ENCODE results near the gene TGFBR3.

The TGFBR3 gene

GRCh38 chr1:91789273-91789997 is 96.5 kb downstream of the TGFBR3 start:
- no peak for TF ChIP-seq GATA1 (IDR thresholded peaks at IDR 0.05; ENCODE audit: low read depth, low read length)
- TF ChIP-seq POLR2A (IDR thresholded peaks at IDR 0.05; ENCODE audit: low read length) = no peak

GRCh38 chr1:91787919-91788318 is 98.0 kb downstream of the TGFBR3 start:
- DNase-seq = no peak
- TF ChIP-seq GATA1 (IDR thresholded peaks at IDR 0.05; ENCODE audit: low read depth, low read length) = no peak

More at GRCh38 chr1:91789273-91789997, 96.5 kb downstream of the TGFBR3 start:
- no peak for DNase-seq

- no peak for DNase-seq
- TF ChIP-seq POLR2A (IDR thresholded peaks at IDR 0.05; ENCODE audit: low read length) (no peak), GATA1 (IDR thresholded peaks at IDR 0.05; ENCODE audit: low read depth, low read length) (no peak)
Measured at GRCh38 chr1:91784616-91785015, 101.3 kb downstream of the TGFBR3 start.

- no peak for TF ChIP-seq POLR2A (IDR thresholded peaks at IDR 0.05; ENCODE audit: low read length)
- TF ChIP-seq GATA1 (IDR thresholded peaks at IDR 0.05; ENCODE audit: low read depth, low read length) = no peak
- no peak for DNase-seq
Measured at GRCh38 chr1:91784191-91784590, 101.8 kb downstream of the TGFBR3 start.

GRCh38 chr1:91783423-91784170 is 102.4 kb downstream of the TGFBR3 start:
- TF ChIP-seq GATA1 (IDR thresholded peaks at IDR 0.05; ENCODE audit: low read depth, low read length) (no peak), POLR2A (IDR thresholded peaks at IDR 0.05; ENCODE audit: low read length) (no peak)

GRCh38 chr1:91781901-91782622 is 103.9 kb downstream of the TGFBR3 start:
- TF ChIP-seq POLR2A (IDR thresholded peaks at IDR 0.05; ENCODE audit: low read length) (no peak), GATA1 (IDR thresholded peaks at IDR 0.05; ENCODE audit: low read depth, low read length) (no peak)
- DNase-seq = no peak

More at GRCh38 chr1:91783423-91784170, 102.4 kb downstream of the TGFBR3 start:
- DNase-seq = no peak

- DNase-seq = no peak
- TF ChIP-seq GATA1 (IDR thresholded peaks at IDR 0.05; ENCODE audit: low read depth, low read length) (no peak), POLR2A (IDR thresholded peaks at IDR 0.05; ENCODE audit: low read length) (no peak)
Measured at GRCh38 chr1:91781371-91781825, 104.6 kb downstream of the TGFBR3 start.

DNA sequence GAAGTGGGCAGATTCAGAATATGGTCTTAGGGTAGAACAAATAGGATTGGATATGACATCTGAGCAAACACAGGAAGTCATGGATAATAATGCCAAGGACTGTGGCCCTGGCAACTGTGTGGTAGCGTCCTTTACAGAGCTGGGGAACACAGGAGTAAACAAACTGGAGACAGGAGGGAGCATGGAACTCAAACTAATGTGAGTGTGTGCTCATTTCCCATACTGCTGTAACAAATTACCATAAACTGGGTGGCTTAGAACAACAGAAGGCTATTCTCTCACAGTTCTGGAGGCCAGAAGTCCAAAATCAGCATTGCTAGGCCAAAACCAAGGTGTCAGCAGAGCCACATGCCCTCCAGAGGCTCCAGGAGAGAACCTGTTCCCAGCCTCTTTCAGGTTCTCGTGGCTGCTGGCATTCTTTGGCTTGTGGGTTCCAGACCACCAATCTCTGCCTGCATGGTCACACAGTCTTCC is 106.4 kb downstream of the TGFBR3 start:
- no peak for DNase-seq
- no peak for TF ChIP-seq POLR2A (IDR thresholded peaks at IDR 0.05; ENCODE audit: low read length)
- TF ChIP-seq GATA1 (IDR thresholded peaks at IDR 0.05; ENCODE audit: low read depth, low read length) = no peak

DNA sequence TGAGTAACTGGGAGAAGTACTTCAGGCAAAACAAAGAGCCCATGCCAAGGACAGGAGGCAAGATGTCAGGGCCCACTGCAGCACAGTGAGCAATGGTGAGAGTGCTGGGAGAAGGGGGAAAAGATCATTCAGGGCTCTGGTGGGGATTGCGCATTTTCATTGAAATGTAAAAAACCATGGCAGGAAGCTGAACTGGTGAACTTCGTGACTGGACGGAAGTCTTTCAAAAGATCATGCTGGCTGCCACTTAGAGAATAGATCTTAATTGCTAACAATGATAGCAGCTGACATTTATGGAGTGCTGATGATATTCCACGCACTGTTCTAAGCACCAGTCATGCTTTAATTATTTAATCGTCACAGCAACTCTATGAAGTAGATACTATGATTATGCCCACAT is 107.0 kb downstream of the TGFBR3 start:
- TF ChIP-seq POLR2A (IDR thresholded peaks at IDR 0.05; ENCODE audit: low read length) (no peak), GATA1 (IDR thresholded peaks at IDR 0.05; ENCODE audit: low read depth, low read length) (no peak)
- DNase-seq = no peak

DNA sequence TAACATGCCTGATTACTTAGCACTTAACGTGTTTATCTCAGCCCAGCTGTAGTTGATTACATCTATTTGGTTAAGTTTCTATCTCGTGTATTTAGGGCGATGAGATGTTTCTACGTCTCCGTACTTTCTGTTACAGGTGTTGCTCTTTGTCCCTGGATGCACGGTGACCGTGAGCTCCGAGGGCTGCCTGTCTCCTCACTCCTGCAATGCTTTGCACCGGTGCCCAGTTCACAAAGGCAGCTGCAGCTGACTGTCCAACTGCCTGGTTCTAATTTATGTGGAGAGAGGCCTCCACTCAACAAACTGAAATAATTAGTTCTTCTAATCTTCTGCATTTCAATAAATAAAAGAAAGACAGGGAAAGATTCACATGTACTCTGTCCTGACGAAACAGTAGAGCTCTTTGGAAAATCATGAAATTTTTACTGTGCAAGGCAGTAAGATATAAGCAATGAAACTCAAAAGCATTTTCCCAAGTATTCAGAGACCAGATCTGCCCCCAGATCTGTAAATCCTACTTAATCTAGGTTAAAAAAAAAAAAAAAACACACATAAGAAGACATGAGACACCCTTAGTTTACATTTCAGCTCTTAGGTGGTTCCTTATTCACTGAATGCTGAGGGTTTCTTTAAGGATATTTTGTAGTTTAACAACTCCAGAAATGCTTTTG is 108.2 kb downstream of the TGFBR3 start:
- TF ChIP-seq GATA1 (IDR thresholded peaks at IDR 0.05; ENCODE audit: low read depth, low read length) = no peak
- TF ChIP-seq POLR2A (IDR thresholded peaks at IDR 0.05; ENCODE audit: low read length) = no peak
- no peak for DNase-seq

- no peak for DNase-seq
- TF ChIP-seq POLR2A (IDR thresholded peaks at IDR 0.05; ENCODE audit: low read length) = no peak
- TF ChIP-seq GATA1 (IDR thresholded peaks at IDR 0.05; ENCODE audit: low read depth, low read length) = no peak
Measured at GRCh38 chr1:91777196-91777595, 108.8 kb downstream of the TGFBR3 start.

DNA sequence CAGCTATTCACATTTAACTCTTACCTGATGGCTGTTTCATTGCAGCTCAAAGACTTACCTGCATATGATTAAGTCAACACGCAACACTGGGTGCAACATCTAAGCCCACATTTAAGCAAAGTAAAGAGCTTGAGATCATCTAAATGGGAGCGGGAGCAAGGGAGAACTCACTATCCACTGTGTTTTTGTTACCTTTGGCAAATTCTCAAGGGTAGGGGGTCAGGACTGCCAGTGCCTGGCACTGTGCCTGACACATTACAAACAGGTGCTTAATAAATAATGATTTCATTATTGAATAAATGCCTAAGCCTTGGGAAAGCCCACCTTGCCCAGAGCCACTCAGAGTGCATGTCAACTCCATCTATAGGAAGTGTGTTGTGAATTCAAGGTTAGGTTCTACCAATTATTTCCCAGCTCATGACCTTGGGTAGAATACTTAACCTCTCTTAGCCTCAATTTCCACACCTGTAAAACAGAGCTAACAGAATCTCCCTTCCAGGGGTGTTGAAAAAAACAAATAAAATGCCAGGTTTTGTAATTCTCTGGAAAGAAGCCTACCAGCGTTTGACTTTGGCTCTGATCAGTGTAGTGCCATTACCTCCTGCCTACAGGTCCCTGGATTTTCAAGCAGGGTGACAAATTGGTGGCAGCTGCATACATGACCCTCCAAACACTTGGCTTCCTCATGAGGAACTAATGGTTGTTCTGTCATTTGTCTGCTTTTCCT is 109.7 kb downstream of the TGFBR3 start:
- no peak for DNase-seq
- TF ChIP-seq POLR2A (IDR thresholded peaks at IDR 0.05; ENCODE audit: low read length) = no peak
- no peak for TF ChIP-seq GATA1 (IDR thresholded peaks at IDR 0.05; ENCODE audit: low read depth, low read length)

DNA sequence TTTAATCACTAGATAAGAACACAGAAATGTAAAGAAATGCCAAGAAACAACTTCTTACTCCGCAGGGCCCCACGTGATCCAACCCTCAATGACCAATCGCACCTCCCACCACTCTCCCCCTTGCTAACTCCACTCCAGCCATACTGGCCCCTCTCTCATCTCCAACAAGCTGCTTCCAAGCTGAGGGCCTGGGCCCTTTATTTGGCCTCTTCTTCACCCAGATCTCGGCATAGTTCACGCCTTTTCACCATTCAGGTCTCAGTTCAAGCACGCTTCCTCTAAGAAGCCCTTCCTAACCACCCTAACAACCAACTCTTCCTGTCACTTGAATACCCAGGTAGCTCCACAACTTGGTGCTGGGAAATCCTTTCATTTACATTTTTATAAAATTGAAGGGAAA is 110.7 kb downstream of the TGFBR3 start:
- DNase-seq = no peak
- TF ChIP-seq POLR2A (IDR thresholded peaks at IDR 0.05; ENCODE audit: low read length) (no peak), GATA1 (IDR thresholded peaks at IDR 0.05; ENCODE audit: low read depth, low read length) (no peak)

All from erythroblast (primary cell).